22Rv1 (cell line): ENCODE measurements around the gene NCKAP5.

Source experiments
- H3K27ac ChIP-seq: fragments of 450-650 bp; 2 replicates; pipeline ENCODE4 v1.5.1; 2017
- ZFX ChIP-seq: fragments of 450-650 bp; IDR thresholded peaks from 2 replicates; pipeline ENCODE4 v1.6.1; 2017; ENCODE audit warnings: antibody characterized with exemption, borderline replicate concordance
- TF ChIP-seq, protein P1 (sequence below): fragments of 450-650 bp; IDR thresholded peaks from 2 replicates; pipeline ENCODE4 v1.5.1; 2017; ENCODE audit warnings: mild to moderate bottlenecking

NCKAP5 gene

DNA sequence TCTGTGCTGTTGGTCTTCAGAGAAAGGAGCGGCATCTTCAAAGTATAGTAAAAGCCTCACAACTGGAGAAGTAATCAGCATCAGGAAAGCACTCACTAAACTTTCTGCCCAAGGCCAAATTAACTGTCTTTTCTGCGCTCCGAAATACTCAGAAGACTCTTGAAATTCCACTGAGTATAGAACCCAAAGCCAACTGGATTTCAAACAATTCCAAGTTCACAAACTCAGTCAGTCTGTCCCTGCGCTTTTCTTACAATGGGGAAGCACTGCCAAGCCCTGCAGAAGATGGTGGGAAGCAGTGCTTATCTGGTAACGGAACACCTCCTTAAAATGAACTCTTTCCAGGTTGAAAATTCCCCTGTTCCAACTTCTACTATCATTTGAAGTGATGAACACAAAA, 193.5 kb downstream of the NCKAP5 start:
- no peak overlapping the region for H3K27ac ChIP-seq
- no peak for TF ChIP-seq ZFX
- TF ChIP-seq, protein P1, sequence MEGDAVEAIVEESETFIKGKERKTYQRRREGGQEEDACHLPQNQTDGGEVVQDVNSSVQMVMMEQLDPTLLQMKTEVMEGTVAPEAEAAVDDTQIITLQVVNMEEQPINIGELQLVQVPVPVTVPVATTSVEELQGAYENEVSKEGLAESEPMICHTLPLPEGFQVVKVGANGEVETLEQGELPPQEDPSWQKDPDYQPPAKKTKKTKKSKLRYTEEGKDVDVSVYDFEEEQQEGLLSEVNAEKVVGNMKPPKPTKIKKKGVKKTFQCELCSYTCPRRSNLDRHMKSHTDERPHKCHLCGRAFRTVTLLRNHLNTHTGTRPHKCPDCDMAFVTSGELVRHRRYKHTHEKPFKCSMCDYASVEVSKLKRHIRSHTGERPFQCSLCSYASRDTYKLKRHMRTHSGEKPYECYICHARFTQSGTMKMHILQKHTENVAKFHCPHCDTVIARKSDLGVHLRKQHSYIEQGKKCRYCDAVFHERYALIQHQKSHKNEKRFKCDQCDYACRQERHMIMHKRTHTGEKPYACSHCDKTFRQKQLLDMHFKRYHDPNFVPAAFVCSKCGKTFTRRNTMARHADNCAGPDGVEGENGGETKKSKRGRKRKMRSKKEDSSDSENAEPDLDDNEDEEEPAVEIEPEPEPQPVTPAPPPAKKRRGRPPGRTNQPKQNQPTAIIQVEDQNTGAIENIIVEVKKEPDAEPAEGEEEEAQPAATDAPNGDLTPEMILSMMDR: no peak

DNA sequence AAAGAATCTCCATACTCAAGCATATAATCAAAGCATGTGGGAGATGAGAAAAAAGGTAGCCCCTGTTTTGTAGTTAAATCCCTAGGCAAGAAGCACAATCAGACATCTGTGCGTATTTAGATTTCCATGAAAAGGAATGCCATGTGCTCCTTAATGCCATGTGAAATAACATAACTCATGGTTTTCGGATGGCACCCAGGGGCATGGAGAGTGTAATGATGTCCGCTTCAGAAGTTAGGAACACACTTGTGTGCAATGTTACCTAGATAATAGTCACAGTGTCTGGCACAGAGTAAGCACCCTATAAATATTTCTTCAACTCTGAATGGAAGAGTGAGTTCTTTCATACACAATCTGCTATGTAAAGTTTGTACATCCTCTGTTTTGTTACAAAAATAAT, 197.0 kb downstream of the NCKAP5 start:
- TF ChIP-seq, protein P1: no peak

DNA sequence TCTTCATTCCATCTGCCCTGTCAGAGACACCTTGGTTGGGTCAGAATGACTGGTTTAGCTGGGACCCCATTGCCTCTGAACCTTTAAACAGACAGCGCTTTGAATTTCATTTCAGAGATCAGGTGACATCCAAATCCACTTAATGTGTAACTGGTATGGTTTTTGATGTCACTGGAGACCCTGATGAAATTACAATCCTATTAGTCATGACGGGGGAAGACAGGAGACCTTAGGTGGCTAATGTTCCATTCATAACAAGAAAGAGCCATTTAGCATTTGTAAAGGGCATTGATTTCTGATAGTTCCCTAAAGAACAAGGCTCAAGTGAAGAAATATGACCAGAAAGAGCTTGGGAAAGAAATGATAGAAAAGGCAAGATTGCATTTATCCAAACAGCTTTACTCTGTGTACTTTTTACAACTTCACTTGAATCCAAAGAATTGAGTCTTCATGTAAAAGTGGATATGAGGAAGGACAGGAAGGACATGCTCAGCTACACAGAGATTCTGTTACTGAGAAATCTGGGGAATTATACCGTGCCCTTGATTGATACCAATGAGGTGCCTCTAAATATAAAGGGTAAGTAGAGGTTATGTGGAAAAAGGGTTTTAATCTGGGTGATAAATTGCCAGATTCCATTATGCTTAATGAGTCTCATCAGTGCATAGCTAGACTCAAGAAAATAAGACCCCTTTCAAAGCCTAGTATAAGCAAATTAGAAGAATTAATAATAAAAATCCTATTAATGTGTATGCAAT, 198.2 kb downstream of the NCKAP5 start:
- TF ChIP-seq, protein P1: no peak
- no peak for TF ChIP-seq ZFX
- no peak overlapping the region for H3K27ac ChIP-seq

More for the DNA sequence above, 197.0 kb downstream of the NCKAP5 start:
- H3K27ac ChIP-seq: no peak overlapping the region

DNA sequence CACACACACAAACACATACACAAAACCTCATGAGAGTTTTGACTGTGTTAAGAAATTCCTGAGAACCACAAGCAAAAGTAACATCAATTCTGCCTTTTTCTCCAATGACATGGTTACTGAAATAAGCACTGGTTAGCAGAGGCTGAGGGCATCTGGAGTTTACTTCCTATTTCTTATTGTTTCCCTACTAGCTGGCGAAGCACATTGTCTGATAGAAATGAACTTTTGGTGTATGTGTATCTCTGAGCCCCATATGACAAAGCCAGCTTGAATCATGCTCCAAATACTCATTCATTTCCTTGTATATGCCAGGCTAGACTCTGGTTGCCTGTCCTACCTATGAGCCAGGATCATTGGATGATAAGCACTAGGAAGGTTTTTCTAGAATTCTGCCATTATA, 203.1 kb downstream of the NCKAP5 start:
- no peak overlapping the region for H3K27ac ChIP-seq
- no peak for TF ChIP-seq ZFX
- TF ChIP-seq, protein P1: no peak

DNA sequence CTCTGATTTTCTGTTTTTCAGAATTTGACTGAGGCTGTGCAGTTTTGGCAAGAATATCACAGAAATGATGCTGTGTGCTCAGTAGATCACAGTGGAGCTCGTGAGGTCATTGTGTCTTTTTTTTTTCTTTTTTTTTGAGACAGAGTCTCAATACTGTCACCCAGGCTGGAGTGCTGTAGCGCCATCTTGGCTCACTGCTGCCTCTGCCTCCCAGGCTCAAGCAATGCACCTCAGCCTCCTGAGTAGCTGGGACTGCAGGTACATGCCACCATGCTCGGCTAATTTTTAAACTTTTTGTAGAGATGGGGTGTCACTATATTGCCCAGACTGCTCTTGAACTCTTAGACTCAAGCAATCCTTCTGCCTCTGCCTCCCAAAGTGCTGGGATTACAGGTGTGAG, 203.6 kb downstream of the NCKAP5 start:
- no peak overlapping the region for H3K27ac ChIP-seq
- TF ChIP-seq, protein P1: no peak
- no peak for TF ChIP-seq ZFX

DNA sequence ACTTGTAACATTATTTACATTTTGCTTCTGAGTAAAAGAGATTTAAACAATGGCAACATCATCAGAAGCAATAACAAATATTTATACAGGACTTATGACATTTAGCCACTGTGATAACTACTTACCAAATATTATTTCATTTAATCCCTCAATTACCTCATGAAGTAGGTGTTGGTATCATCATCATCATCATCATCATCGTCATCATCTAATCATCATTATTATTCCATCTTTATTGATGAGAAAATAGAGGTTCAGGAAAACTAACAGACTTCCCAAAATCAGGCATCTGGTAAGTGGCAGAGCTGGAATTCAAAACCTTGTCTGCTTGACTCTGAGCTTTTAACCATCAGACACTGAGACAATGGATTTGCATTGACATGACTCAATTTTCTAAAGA, 204.4 kb downstream of the NCKAP5 start:
- TF ChIP-seq, protein P1: no peak
- no peak for TF ChIP-seq ZFX
- H3K27ac ChIP-seq: no peak overlapping the region

DNA sequence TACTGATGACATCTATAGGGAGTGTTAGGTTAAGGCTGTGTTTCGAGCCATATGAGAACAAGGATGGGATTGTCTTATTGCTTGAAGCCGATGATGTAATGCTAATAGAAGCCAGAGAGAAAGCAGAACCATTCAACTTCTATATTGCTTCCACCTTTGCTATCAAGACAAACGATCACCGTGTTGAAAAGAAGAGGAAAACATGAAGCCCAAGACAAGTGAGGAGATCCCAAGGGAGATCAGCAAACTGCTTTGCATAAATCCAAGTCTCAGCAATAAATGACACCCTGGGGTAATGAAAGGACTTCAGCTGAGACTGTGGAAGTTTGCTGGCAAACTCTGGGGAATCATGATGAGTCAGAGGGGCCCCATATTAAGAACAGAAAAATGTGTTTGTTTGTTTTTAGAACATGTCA, 206.2 kb downstream of the NCKAP5 start:
- TF ChIP-seq ZFX: no peak
- TF ChIP-seq, protein P1: no peak
- no peak overlapping the region for H3K27ac ChIP-seq
